HG02759 (cell line): ENCODE measurements around the gene TFDP1.
A peak's percentile ranks its signal among the peaks of the same experiment; 100 is the strongest.
"Not testable (repeated sequence)": the region's sequence is repeated elsewhere in the genome, so short reads cannot be mapped to it uniquely, and the experiment has no call there.

ENCODE experiments used
- ATAC-seq: cut with Tn5 transposase; IDR thresholded peaks from one replicate; pipeline ENCODE4 v1.9.1; 2021; ENCODE audit warnings: mild to moderate bottlenecking, moderate library complexity; ENCODE audit not compliant: unreplicated experiment

Gene TFDP1

GRCh38 chr13:113548778-113549621 is 35.6 kb upstream of the TFDP1 start:
- no peak for ATAC-seq

- ATAC-seq: no peak
These were observed 34.1 kb upstream of the TFDP1 start for GRCh38 chr13:113550453-113550852.

- no peak for ATAC-seq
These were observed 33.2 kb upstream of the TFDP1 start for GRCh38 chr13:113551081-113552000.

DNA sequence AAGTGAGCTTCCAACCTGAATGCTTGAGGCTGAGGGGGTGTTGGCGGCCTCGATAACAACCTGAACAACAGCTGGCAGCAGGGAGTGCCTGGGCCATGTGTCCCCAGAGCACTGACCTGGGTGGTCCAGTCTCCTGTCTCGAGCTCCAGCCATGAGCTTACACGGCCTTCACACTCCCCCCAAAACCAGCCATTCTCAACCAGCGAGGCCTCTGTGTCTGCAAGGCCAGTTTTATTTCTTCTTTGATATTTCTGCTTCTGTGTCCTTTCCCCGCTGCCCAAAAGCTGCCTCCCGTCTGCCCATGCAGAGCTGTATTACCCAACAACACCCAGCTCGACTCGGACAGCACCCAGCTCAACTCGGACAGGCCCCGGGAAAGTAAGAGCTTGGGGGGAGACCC is 32.5 kb upstream of the TFDP1 start:
- ATAC-seq: no peak

DNA sequence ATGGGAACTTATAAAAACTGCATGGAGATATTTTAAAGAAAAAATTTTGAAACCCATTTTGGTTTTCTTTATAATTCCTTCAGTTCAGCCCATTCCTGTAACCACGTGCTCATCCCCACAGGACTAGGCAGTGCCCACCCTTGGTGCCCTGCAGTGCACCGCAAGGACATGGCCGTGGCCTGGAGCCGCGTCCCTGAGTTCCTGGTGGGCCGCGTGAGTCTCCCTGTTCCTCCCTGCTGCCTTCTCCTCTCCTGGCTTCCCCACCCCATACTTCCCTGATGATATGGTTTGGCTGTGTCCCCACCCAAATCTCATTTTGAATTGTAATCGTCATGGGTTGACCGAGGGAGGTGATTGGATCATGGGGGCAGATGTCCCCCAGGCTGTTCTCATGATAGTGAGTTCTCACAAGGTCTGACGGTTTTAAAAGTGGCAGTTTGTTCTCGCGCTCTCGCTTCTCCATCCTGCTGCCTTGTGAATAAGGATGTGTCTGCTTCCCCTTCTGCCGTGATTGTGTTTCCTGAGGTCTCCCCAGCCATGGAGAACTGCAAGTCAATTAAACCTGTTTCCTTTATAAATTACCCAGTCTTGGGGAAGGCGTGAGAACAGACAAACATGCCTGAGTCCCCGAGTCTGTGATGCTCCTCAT is 31.6 kb upstream of the TFDP1 start:
- no peak for ATAC-seq

GRCh38 chr13:113553511-113554332 is 30.8 kb upstream of the TFDP1 start:
- no peak for ATAC-seq

DNA sequence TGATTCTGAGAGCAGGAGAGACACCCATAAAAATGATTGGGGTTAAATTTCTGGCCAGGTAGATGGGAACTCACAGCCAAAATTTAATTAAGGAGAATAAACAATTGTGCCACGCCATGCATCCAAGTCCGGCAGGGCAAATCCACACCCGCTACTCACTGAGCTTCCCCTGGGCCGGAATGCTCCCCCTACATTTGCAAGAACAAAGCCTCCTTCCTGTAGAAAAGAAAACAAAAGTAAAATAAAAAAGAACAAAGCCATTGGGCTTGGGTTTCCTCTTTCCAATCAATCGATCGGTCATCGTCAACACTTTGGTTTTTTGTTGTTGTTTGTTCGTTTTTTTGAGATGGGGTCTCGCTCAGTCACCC is 30.2 kb upstream of the TFDP1 start:
- no peak for ATAC-seq

GRCh38 chr13:113555141-113555540 is 29.4 kb upstream of the TFDP1 start:
- ATAC-seq: no peak

- no peak for ATAC-seq
These were observed 27.5 kb upstream of the TFDP1 start for GRCh38 chr13:113557013-113557412.

GRCh38 chr13:113558461-113558860 is 26.1 kb upstream of the TFDP1 start:
- no peak for ATAC-seq

- no peak for ATAC-seq
These were observed 25.5 kb upstream of the TFDP1 start for GRCh38 chr13:113559061-113559460.

DNA sequence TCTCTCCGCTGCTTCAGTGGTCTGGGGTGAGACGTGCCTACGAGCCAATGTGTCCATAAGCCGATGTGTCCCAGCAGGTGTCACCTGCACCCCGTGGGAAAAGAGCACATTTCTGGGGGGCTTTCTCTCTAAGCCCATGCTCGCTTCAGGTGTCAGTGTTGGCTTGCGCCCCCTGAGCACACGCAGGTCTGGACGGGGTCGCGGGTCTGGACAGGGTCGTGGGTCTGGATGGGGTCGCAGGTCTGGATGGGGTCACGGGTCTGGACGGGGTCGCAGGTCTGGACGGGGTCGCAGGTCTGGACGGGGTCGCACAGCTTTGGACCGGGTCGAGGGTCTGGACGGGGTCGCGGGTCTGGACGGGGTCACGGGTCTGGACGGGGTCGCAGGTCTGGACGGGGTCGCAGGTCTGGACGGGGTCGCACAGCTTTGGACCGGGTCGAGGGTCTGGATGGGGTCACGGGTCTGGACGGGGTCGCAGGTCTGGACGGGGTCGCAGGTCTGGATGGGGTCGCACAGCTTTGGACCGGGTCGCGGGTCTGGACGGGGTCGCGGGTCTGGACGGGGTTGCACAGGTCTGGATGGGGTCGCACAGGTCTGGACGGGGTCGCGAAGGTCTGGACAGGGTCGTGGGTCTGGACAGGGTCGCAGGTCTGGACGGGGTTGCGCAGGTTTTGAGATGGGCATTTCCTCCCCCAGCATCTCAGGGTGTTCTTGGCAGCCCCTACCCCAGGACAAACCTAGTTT is 24.5 kb upstream of the TFDP1 start:
- ATAC-seq: no peak

GRCh38 chr13:113560645-113561416 is 23.7 kb upstream of the TFDP1 start:
- ATAC-seq: no peak

DNA sequence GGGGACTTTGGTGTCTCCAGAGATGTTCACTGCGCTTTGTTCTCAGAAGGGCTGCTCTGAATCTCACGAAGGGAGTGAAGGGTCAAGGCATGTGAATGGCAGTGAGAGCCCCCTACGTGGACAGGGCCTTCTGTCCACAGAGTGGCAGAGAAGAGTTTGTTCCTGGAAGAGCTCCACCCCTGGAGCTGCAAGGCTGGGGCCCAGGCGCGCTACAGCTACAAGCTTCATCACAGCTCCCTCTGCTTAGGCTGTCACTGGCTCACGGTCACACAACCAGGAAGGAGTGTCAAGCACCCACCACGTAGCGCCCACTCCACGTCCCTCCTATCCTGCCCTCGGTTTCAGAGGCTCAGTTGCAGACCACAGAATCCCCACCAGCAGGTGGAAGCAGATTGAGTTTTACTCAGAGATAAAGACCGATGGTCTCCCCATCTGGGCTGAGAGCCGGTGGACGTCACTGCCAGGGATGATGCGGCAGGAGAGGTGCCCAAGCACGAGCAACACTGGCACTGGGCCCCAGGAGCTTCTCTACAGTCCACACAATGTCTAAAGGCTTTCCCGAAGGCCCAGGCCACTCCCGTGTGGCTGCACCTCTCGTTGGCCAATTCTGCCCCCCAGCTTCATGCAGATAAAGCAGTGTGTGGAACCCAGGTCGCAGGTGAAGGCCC is 23.0 kb upstream of the TFDP1 start:
- no peak for ATAC-seq

GRCh38 chr13:113562085-113562749 is 22.3 kb upstream of the TFDP1 start:
- ATAC-seq: peak; percentile 47

DNA sequence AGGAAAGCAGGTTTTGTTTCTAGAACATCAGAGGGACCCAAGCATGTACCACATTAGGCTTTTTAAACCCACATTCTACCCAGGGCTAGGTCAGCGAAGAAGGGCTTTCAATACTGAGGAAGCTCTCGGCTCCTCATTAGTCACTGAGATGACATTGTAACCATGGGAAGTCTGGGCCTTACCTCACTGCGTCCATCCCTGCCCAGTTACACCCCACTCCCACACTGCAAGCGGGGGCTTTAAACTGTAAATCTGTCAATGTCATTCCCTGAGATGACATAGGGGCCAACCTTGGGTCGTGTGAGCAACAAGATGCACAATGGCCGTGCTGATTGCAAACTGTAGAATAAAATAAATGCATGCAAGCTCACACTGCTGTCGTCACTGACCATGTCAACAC is 21.7 kb upstream of the TFDP1 start:
- no peak for ATAC-seq

GRCh38 chr13:113563511-113563910 is 21.0 kb upstream of the TFDP1 start:
- not testable (repeated sequence) for ATAC-seq
